Activated CD4-positive, alpha-beta T cell treated with anti-CD3 and anti-CD28 coated beads, Interleukin-2, Interleukin-6, amounts not matched to agents 100 ng/mL and 50 ng/mL, durations not matched to agents 16 hours and 8 hours (primary cell): ENCODE data around the gene TBC1D5.

ENCODE experiments used
- DNase-seq: peaks from one replicate; pipeline ENCODE4 v3.0.0-alpha.2; 2020

Gene TBC1D5

DNA sequence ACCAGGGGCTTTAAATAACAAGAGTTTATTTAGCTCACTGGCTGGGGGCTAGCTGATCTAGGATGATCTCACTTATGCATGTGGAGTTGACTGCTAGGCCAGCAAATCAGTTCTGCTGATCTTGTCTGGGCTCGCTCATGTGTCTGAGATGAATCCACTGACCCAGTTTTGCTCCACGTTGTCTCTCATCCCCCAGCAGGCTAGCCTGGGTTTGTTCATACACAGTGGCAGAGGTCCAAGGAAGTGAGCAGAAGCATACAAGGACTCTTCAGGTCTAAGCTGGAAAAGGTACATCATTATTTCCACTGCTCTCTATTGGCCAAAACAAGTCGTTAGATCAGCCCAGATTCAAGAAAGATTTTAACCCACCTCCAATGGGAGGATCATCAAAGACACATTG lies 619.7 kb downstream of the TBC1D5 start:
- DNase-seq = no peak

GRCh38 chr3:17121336-17121735 lies 621.1 kb downstream of the TBC1D5 start:
- DNase-seq = no peak

GRCh38 chr3:17120115-17120514 lies 622.3 kb downstream of the TBC1D5 start:
- DNase-seq = no peak

GRCh38 chr3:17119201-17120072 lies 623.0 kb downstream of the TBC1D5 start:
- DNase-seq = no peak

DNA sequence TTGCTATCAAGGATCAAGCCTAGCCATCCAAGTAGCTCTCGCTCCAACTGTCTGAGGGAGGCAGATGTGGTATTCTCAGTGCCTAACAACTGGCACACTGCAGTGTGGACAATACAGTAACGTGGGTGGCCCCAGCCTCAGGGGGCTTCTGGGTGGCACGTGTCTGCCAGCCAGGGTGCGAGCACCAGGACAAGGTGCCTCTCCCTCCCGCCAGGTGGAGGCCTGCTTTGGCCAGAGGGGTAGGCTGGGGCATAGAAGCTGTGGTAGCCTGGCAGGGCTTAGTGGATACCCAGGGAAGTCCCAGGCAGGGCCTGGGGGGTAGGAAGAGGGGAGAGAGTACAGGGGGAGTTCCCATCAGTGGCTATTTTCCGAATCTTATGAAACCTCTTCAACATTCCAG lies 623.7 kb downstream of the TBC1D5 start:
- DNase-seq = no peak

- no peak for DNase-seq
Observed at GRCh38 chr3:17116007-17116600, 626.3 kb downstream of the TBC1D5 start.

DNA sequence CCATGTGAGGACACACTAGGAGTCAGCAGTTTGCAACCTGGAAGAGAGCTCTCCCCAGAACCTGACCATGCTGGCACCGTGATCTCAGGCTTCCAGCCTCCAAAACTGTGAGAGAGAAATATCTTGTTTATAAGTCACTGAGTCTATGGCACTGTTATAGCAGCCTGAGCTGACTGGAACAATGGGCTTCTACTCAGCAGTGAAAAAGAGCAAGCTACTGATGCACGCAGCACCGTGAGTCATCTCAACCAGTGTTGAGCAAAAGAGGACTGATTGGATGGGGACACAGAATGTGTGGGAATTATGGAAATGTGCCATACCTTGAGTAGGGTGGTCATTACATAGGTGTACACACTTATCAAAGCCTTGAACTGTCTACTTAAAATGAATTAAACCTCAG lies 627.2 kb downstream of the TBC1D5 start:
- DNase-seq = no peak

DNA sequence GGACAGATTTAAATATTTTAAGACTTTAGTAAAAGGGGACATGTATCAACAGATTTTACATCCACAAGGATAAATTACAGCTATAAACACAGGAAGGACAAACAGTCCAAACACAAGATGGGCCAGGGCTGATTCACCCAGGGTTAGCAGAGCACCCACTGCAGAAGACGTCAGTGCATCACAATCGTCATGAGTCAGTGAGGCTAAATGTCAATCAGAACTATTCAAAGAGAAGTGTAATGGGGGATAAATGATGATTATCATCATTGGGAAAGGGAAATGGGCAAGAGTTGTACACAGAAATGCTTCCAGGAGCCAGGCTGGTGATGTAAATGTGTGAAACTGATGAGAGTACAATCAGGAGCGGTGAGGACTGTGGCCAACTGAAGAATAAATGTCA lies 630.8 kb downstream of the TBC1D5 start:
- DNase-seq = no peak

- DNase-seq = no peak
Observed at GRCh38 chr3:17110660-17111396, 631.6 kb downstream of the TBC1D5 start.
